GM12873 (cell line): ENCODE data around the gene CFDP1.

Experiments used
- CTCF ChIP-seq: IDR thresholded peaks from 2 replicates; pipeline ENCODE4 v1.5.1; 2012; ENCODE audit warnings: low read depth, mild to moderate bottlenecking, moderate library complexity, low read length, control low read depth; ENCODE audit not compliant: insufficient read depth; ENCODE audit errors: missing control alignments

CFDP1 gene

DNA sequence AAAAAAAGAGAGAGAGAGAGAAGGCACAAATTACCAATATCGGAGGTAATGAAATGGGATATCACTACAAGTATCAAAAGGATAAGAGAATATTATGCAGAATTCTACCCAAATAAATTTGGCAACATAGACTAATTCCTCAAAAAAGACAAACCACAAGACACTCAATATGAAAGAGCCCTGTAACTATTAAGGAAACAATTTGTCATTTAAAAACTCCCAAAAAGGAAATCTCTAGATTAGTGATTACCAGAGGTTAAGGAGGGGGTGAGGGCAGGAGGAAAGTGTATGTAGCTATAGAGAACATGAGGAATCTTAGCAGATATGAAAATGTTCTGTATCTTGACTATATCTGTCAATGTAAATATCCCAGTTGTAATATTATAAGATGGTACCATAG is 54.0 kb downstream of the CFDP1 start:
- TF ChIP-seq CTCF = no peak

GRCh38 chr16:75378616-75379015 is 54.7 kb downstream of the CFDP1 start:
- no peak for TF ChIP-seq CTCF

DNA sequence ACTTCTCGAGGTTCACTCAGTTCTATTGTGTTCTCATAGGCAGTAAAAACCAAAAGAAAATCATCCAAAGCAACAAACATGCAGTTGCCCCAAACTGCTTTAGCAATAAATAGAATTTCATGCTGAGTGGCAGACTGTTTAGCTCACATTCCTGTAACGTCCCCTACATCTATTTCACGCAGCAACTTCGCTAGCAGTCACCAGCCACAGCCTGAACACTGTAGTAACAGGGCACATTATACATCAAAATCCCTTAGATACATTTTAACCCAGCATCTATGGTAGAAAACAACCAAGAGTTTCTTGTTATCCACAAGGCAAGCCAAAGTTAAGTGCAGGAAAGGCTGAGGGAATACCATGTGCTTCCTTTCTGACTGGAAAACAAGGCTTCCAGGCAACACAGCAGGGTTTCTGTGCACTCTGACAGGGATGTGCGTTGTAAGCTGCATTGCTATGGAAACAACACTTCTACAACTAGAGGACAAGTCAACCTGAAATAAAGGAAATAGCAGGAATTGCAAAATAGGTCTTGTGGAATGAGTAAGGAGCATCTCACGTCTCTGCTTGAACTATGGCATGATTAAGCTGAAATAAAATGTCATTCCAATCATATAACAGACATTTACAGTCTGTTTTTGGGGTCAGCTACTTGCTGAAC is 55.4 kb downstream of the CFDP1 start:
- TF ChIP-seq CTCF = no peak

GRCh38 chr16:75376475-75377161 is 56.7 kb downstream of the CFDP1 start:
- no peak for TF ChIP-seq CTCF

GRCh38 chr16:75374388-75374787 is 58.9 kb downstream of the CFDP1 start:
- no peak for TF ChIP-seq CTCF

- no peak for TF ChIP-seq CTCF
Observed at GRCh38 chr16:75372236-75372856, 61.0 kb downstream of the CFDP1 start.

GRCh38 chr16:75371171-75371570 is 62.1 kb downstream of the CFDP1 start:
- no peak for TF ChIP-seq CTCF
